AG04450 (cell line): ENCODE data around the gene AGAP3. TPM values are rescaled to one million over a fixed set of nuclear protein-coding genes. Genes with fewer than 3 reads are reported as not detected.

Experiments used
- CTCF ChIA-PET: fragments of 300-600, 350-600 bp; formaldehyde crosslinking; extraction: SDS; loops from one replicate; lab custom pipeline; 2022; ENCODE audit warnings: antibody characterized with exemption, inconsistent platforms; lab: Charles Lee
- POLR2A ChIA-PET: fragments of 350-600 bp; formaldehyde crosslinking; extraction: SDS; loops from one replicate; lab custom pipeline; 2021; ENCODE audit warnings: antibody characterized with exemption, inconsistent platforms; lab: Yijun Ruan, JAX
- DNase-seq: peaks from one replicate; pipeline ENCODE4 v3.0.0-alpha.2; 2011; ENCODE audit warnings: low read depth, low spot score
- H3K27ac ChIP-seq: one replicate; pipeline ENCODE4 v1.5.1; 2012; ENCODE audit warnings: low read depth, low read length, control low read depth
- H3K27me3 ChIP-seq: one replicate; pipeline ENCODE4 v1.6.0; 2012; ENCODE audit warnings: low read length; ENCODE audit not compliant: control insufficient read depth, insufficient read depth
- H3K4me3 ChIP-seq: 2 replicates; pipeline ENCODE4 v1.5.1; 2011; ENCODE audit warnings: mild to moderate bottlenecking, low read depth, low read length, control low read depth
- H3K9me3 ChIP-seq: 2 replicates; pipeline ENCODE4 v1.5.1; 2012; ENCODE audit warnings: low read length; ENCODE audit not compliant: control insufficient read depth, insufficient read depth
- CTCF ChIP-seq: IDR thresholded peaks from 2 replicates; pipeline ENCODE4 v1.5.1; 2011; ENCODE audit warnings: low read depth, low read length, control low read depth, inconsistent platforms
- polyA plus RNA-seq: library from polyadenylated mRNA; depleted of rRNA; stranded (reverse); fragments of >200 nt; gene quantifications from 2 replicates; pipeline ENCODE4 v1.2.3, GENCODE V29; 2011

AGAP3 gene
- polyA plus RNA-seq, 1 experiment: 44.6 TPM

- no peak within 1 kb of the TSS for H3K27ac ChIP-seq
- no peak for DNase-seq
- POLR2A ChIA-PET: no interaction called here
- TF ChIP-seq CTCF: no peak
- CTCF ChIA-PET: interaction anchor here (1.3 kb wide), 1 partner anchor 27 kb away, joined by 3 read pairs; no protein-coding TSS in a partner anchor
- H3K4me3 ChIP-seq: peak within 1 kb of the TSS; percentile 74
- peaks cover 3% of the 10 kb centered on the region; the same call in 1 of the 2 replicates for H3K9me3 ChIP-seq
- H3K27me3 ChIP-seq: no peaks in the 10 kb centered on the region
Observed at GRCh38 chr7:151083071-151083823, 3.0 kb upstream of the AGAP3 start, which contains the start of gene TMUB1. TMUB1 (minus strand) TSS chr7:151083493; CDS start chr7:151082563, 930 bp downstream.

GRCh38 chr7:151083824-151084160 lies 2.5 kb upstream of the AGAP3 start:
- H3K4me3 ChIP-seq: peak overlapping the region; percentile 74
- no peak for TF ChIP-seq CTCF
- H3K27me3 ChIP-seq: no peaks in the 10 kb centered on the region
- peaks cover 3% of the 10 kb centered on the region; the same call in 1 of the 2 replicates for H3K9me3 ChIP-seq
- ChIA-PET POLR2A (no interaction called here), CTCF (no interaction called here)
- H3K27ac ChIP-seq: no peak overlapping the region
- DNase-seq: no peak

- H3K9me3 ChIP-seq: peaks cover under 1% of the 10 kb centered on the region; the same call in 1 of the 2 replicates
- H3K27ac ChIP-seq: no peak overlapping the region
- no peak for DNase-seq
- POLR2A ChIA-PET: interaction anchor here (0.6 to 1.3 kb wide), 4 partner anchors 22 to 28 kb away, joined by 3 to 4 read pairs (median 4); no protein-coding TSS in a partner anchor
- no peak for TF ChIP-seq CTCF
- CTCF ChIA-PET: interaction anchor here (1.2 to 8.9 kb wide), 4 partner anchors 25 to 67 kb away, joined by 3 to 86 read pairs (median 4); no protein-coding TSS in a partner anchor
- peak overlapping the region; percentile 66 for H3K4me3 ChIP-seq
- no peaks in the 10 kb centered on the region for H3K27me3 ChIP-seq
Observed at GRCh38 chr7:151085329-151085690, 965 bp upstream of the AGAP3 start.

GRCh38 chr7:151086802-151087244 lies 548 bp downstream of the AGAP3 start:
- Histone ChIP-seq H3K4me3 (peak overlapping the region; percentile 77), H3K27ac (no peak overlapping the region), H3K9me3 (no peaks in the 10 kb centered on the region; the same call in 1 of the 2 replicates), H3K27me3 (no peaks in the 10 kb centered on the region)
- TF ChIP-seq CTCF: no peak
- no peak for DNase-seq
- ChIA-PET POLR2A (no interaction called here), CTCF (interaction anchor here (8.9 kb wide), 1 partner anchor 24 kb away, joined by 86 read pairs; no protein-coding TSS in a partner anchor)
